ENCODE measurements around the gene GNB1L. TPM values are rescaled to one million over a fixed set of nuclear protein-coding genes. Genes with fewer than 3 reads are reported as not detected.

GNB1L gene
- total RNA-seq, 4 donors from 2014 or later = 4.6 to 8.7 (median 6.8) TPM

- TF ChIP-seq POLR2A (IDR thresholded peaks at IDR 0.05; ENCODE audit: low read depth) = no peak
- no peak for TF ChIP-seq EP300 (IDR thresholded peaks at IDR 0.05)
- no peak for TF ChIP-seq POLR2AphosphoS5 (IDR thresholded peaks at IDR 0.05)
- no peak for TF ChIP-seq CTCF (IDR thresholded peaks at IDR 0.05)
- intact Hi-C loops (cut with DNase I) = no loop called here
- WGBS = 85% methylated on average over 13 of the region's 17 CpGs
- peaks cover 0 to 44% (median 0%) of the 10 kb centered on the region in 4 donors for H3K27me3 ChIP-seq
- H3K27ac ChIP-seq (replicated peaks in 1 of 4) = no peak overlapping the region
- H3K4me3 ChIP-seq = no peak overlapping the region
- no peaks in the 10 kb centered on the region for H3K36me3 ChIP-seq
- H3K4me1 ChIP-seq = no peaks in the 10 kb centered on the region
- DNase-seq (ENCODE audit: extremely low spot score) = no peak
- H3K9me3 ChIP-seq = no peaks in the 10 kb centered on the region
Measured at GRCh38 chr22:19737846-19738663, 116.6 kb downstream of the GNB1L start.

DNA sequence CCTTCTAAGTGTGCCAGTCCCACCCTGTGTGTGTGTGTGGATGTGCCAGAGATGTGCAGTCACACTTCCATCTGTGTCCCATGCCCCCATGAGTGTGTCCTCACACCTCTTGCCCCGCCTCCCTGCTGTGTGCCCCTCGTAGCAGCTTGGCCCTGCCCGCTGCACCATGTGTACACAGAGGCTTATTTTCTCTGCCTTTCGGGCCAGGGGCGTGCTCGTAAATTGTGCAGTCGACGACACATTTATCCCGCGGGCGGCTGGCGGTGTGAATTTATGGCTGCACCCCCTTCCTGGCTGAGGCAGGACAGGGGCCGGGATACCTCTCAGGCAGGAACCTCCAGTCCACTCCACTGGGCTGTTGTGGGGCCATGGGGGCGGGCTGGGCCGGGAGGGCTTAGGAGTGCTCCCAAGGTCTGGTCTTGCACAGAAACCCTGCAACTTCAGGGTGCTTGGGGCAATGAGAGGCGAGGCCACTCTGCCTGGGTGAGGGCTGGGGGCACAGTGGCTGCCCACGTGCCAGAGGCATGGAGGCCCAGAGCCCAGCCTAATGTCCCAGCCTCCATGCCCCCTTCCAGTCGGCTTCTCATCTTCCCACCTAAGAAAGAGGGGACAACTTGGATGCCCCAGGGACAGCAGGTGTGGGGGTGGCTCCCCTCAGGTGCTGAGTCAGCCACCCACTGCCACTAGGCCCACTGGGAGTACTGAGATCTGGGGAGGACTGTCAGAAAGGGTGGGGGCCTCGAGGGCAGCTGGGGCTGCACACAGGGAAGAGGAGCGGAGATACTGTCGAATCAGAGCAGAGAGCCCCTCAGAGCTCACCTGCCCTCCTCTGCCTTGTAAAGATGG, 118.8 kb downstream of the GNB1L start:
- no peaks in the 10 kb centered on the region for H3K36me3 ChIP-seq
- no peak for DNase-seq (ENCODE audit: extremely low spot score)
- H3K4me1 ChIP-seq = peaks cover 0 to 4% (median 4%) of the 10 kb centered on the region in 4 donors
- 91% methylated on average over 11 of the region's 21 CpGs for WGBS
- TF ChIP-seq POLR2A (IDR thresholded peaks at IDR 0.05; ENCODE audit: low read depth) = no peak
- TF ChIP-seq POLR2AphosphoS5 (IDR thresholded peaks at IDR 0.05) = no peak
- no peak for TF ChIP-seq CTCF (IDR thresholded peaks at IDR 0.05)
- TF ChIP-seq EP300 (IDR thresholded peaks at IDR 0.05) = no peak
- intact Hi-C loops (cut with DNase I) = no loop called here
- H3K9me3 ChIP-seq = no peaks in the 10 kb centered on the region
- H3K4me3 ChIP-seq = no peak overlapping the region
- H3K27me3 ChIP-seq = peaks cover 0 to 53% (median 2%) of the 10 kb centered on the region in 4 donors
- no peak overlapping the region for H3K27ac ChIP-seq (replicated peaks in 1 of 4)

DNA sequence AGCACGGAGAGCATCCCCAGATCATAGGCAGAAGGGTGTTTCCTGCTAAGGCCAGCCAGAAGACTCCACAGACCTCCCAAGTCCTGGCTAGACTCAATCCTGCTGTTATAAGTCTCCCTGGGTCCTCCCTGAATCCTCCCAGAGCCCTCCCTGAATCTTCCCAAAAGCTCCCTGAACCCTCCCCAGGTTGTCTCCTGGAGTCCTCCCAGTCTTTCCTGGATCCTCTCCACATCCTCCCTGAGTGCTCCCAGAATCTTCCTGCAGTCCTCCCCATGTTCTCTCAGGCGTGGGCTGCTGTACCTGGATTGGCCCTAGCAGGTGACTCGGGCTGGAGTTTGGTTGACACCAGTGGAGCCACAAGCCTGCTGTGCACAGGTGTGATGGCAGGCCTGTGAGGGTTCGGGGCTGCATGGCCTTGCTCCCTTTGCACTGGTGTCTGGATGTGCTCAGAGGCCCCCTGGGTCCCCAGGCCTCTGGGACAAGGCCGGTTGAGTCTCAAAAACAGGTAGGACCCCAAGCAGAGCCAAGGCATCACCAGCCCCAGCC, 119.8 kb downstream of the GNB1L start:
- TF ChIP-seq EP300 (IDR thresholded peaks at IDR 0.05) (no peak), POLR2AphosphoS5 (IDR thresholded peaks at IDR 0.05) (no peak), POLR2A (IDR thresholded peaks at IDR 0.05; ENCODE audit: low read depth) (no peak), CTCF (IDR thresholded peaks at IDR 0.05) (no peak)
- Histone ChIP-seq H3K27me3 (peaks cover 0 to 54% (median 2%) of the 10 kb centered on the region in 4 donors), H3K27ac (replicated peaks in 1 of 4) (no peak overlapping the region), H3K9me3 (no peaks in the 10 kb centered on the region), H3K4me3 (no peak overlapping the region), H3K4me1 (peaks cover 0 to 13% (median 11%) of the 10 kb centered on the region in 4 donors), H3K36me3 (no peaks in the 10 kb centered on the region)
- DNase-seq (ENCODE audit: extremely low spot score) = no peak
- intact Hi-C loops (cut with DNase I) = no loop called here
- no CpG with 5 or more reads among the region's 5 CpGs for WGBS

DNA sequence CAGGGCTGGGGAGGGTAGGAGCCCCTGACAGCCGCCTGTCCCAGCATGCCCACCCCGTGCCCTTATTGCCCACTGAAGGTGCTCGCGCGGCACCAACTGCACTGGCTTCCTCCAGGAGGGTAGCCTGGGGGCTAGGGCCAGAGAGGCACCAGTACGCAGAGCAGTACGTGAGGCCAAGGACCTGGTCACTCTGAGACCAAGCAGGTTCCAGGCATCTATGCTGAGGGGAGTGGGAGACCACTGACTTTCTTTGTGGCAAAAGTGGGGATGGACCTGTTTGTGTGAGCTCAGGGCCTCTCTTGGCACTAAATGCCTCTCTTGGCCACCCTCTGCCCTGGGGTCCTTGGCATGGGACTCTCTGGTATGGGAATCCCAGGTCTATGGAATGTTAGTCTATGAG, 120.5 kb downstream of the GNB1L start:
- Histone ChIP-seq H3K27me3 (peaks cover 0 to 46% (median 2%) of the 10 kb centered on the region in 4 donors), H3K27ac (replicated peaks in 1 of 4) (no peak overlapping the region), H3K4me3 (no peak overlapping the region), H3K9me3 (no peaks in the 10 kb centered on the region), H3K4me1 (peaks cover 0 to 13% (median 11%) of the 10 kb centered on the region in 4 donors), H3K36me3 (no peaks in the 10 kb centered on the region)
- TF ChIP-seq POLR2AphosphoS5 (IDR thresholded peaks at IDR 0.05) (no peak), CTCF (IDR thresholded peaks at IDR 0.05) (no peak), POLR2A (IDR thresholded peaks at IDR 0.05; ENCODE audit: low read depth) (no peak), EP300 (IDR thresholded peaks at IDR 0.05) (no peak)
- intact Hi-C loops (cut with DNase I) = no loop called here
- WGBS = 90% methylated on average over 5 of the region's 7 CpGs
- no peak for DNase-seq (ENCODE audit: extremely low spot score)

All from esophagus muscularis mucosa (tissue), 4 donors.